HEK293T (cell line): ENCODE data around the gene PRKCE.

Source experiments
- ARNT ChIP-seq: fragments of 450-650 bp; IDR thresholded peaks from 2 replicates; pipeline ENCODE4 v1.6.1; 2017; ENCODE audit warnings: mild to moderate bottlenecking
- CTBP1 ChIP-seq: fragments of 450-650 bp; IDR thresholded peaks from 2 replicates; pipeline ENCODE4 v1.6.1; 2016; ENCODE audit warnings: borderline replicate concordance
- ELF4 ChIP-seq: fragments of 450-650 bp; IDR thresholded peaks from 2 replicates; pipeline ENCODE4 v1.6.1; 2017; ENCODE audit warnings: antibody characterized with exemption
- FOXA1 ChIP-seq: fragments of 450-650 bp; IDR thresholded peaks from 2 replicates; pipeline ENCODE4 v1.6.1; 2016; ENCODE audit warnings: mild to moderate bottlenecking
- FOXK2 ChIP-seq: fragments of 450-650 bp; IDR thresholded peaks from 2 replicates; pipeline ENCODE4 v1.6.1; 2016; ENCODE audit warnings: mild to moderate bottlenecking
- FOXM1 ChIP-seq: fragments of 450-650 bp; IDR thresholded peaks from 2 replicates; pipeline ENCODE4 v1.6.1; 2017; ENCODE audit warnings: mild to moderate bottlenecking, borderline replicate concordance
- HDGF ChIP-seq: fragments of 450-650 bp; IDR thresholded peaks from 2 replicates; pipeline ENCODE4 v1.6.1; 2017; ENCODE audit warnings: antibody characterized with exemption, borderline replicate concordance
- L3MBTL2 ChIP-seq: fragments of 450-650 bp; conservative IDR thresholded peaks from 2 replicates; pipeline ENCODE4 v1.6.1; 2016; ENCODE audit warnings: mild to moderate bottlenecking
- LEF1 ChIP-seq: fragments of 450-650 bp; IDR thresholded peaks from 2 replicates; pipeline ENCODE4 v1.6.1; 2017; ENCODE audit warnings: mild to moderate bottlenecking, borderline replicate concordance
- PKNOX1 ChIP-seq: fragments of 450-650 bp; IDR thresholded peaks from 2 replicates; pipeline ENCODE4 v1.6.1; 2016
- SP1 ChIP-seq: fragments of 450-650 bp; IDR thresholded peaks from 2 replicates; pipeline ENCODE4 v1.6.1; 2017
- SUZ12 ChIP-seq: fragments of 450-650 bp; IDR thresholded peaks from 2 replicates; pipeline ENCODE4 v1.6.1; 2016; ENCODE audit warnings: mild to moderate bottlenecking
- TARDBP ChIP-seq: fragments of 450-650 bp; IDR thresholded peaks from 2 replicates; pipeline ENCODE4 v1.6.1; 2016

- no peak for TF ChIP-seq FOXM1
- no peak for TF ChIP-seq SP1
- no peak for TF ChIP-seq CTBP1
- no peak for TF ChIP-seq PKNOX1
- no peak for TF ChIP-seq SUZ12
- no peak for TF ChIP-seq HDGF
- TF ChIP-seq LEF1 = no peak
- no peak for TF ChIP-seq ARNT
- no peak for TF ChIP-seq FOXA1
- TF ChIP-seq TARDBP = no peak
- TF ChIP-seq FOXK2 = no peak
- no peak for TF ChIP-seq ELF4
- no peak for TF ChIP-seq L3MBTL2
Measured at GRCh38 chr2:45851576-45852304, 200.3 kb downstream of the PRKCE start.
